GM12875 (cell line): ENCODE results near the gene NAGA.

Experiments
- H3K4me3 ChIP-seq: one replicate; pipeline ENCODE4 v1.5.1; 2011; ENCODE audit warnings: low read depth, low read length, control low read depth
- CTCF ChIP-seq: IDR thresholded peaks from 2 replicates; pipeline ENCODE4 v1.5.1; 2011; ENCODE audit warnings: low read depth, mild to moderate bottlenecking, control low read depth, inconsistent platforms, low read length, moderate library complexity, borderline replicate concordance; ENCODE audit not compliant: insufficient read depth

Gene NAGA

GRCh38 chr22:42101199-42101598, 30.6 kb upstream of the NAGA start:
- H3K4me3 ChIP-seq = no peak overlapping the region

GRCh38 chr22:42091455-42091782, 20.8 kb upstream of the NAGA start:
- no peak for TF ChIP-seq CTCF
- H3K4me3 ChIP-seq = peak overlapping the region; percentile 60

More at GRCh38 chr22:42101199-42101598, 30.6 kb upstream of the NAGA start:
- no peak for TF ChIP-seq CTCF

GRCh38 chr22:42090596-42091454, 20.2 kb upstream of the NAGA start, which contains the start of gene NDUFA6:
Gene NDUFA6, minus strand, starts transcription at chr22:42090772. Its CDS starts 28 bp downstream, at chr22:42090744.
- peak within 1 kb of the TSS; percentile 88 for H3K4me3 ChIP-seq
- TF ChIP-seq CTCF = peak; percentile 98

GRCh38 chr22:42086051-42086450, 15.4 kb upstream of the NAGA start:
- no peak overlapping the region for H3K4me3 ChIP-seq
- TF ChIP-seq CTCF = no peak

- no peak for TF ChIP-seq CTCF
- H3K4me3 ChIP-seq = no peak overlapping the region
Measured at GRCh38 chr22:42084874-42085273, 14.3 kb upstream of the NAGA start.

- no peak overlapping the region for H3K4me3 ChIP-seq
- no peak for TF ChIP-seq CTCF
Measured at GRCh38 chr22:42083119-42083518, 12.5 kb upstream of the NAGA start.

- TF ChIP-seq CTCF = no peak
Measured at GRCh38 chr22:42080287-42080686, 9.7 kb upstream of the NAGA start.

More at GRCh38 chr22:42080287-42080686, 9.7 kb upstream of the NAGA start:
- H3K4me3 ChIP-seq = peak overlapping the region; percentile 77
